ENCODE results near the gene COA8.
A peak's percentile ranks its signal among the peaks of the same experiment; 100 is the strongest.

The COA8 gene

DNA sequence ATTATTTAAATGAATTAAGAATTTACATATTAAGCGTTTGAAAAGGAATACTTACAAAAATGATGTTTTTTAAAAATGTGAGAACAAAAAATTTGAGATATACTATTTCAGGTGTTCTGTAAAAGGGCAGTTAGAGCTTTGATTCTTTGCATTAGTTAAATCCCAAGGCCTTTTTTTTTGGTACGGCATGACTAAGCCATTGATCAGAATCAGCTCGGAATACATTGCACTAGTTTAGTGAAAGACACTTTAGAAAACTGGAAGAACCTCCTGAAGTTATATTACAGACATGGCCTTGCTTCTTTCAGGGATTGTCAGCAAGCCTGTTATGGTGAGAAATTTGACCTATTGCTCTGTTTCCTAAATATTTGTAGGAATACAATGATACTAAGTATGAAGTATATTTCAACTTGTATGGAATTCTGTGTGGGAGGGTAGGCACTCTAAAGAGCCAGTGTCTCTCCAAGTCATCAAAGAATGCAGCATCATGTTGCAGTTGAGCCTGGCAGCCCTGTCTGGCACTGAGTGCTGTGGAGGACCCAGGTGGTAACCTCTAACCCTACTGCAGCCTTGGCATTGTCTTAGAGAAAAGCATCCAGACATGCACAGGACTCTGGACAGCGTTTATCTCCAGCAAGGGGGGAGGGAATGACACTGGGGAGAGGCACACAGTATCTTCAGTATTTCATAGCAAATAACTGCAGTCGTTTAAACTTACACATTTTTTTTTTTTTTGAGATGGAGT, 67.8 kb downstream of the COA8 start:
- no peak overlapping the region for H3K27ac ChIP-seq (ENCODE audit: low read depth, low read length)
- H3K4me3 ChIP-seq (ENCODE audit: low read length), result peak overlapping the region; percentile 34

GRCh38 chr14:103633391-103633790, 70.6 kb downstream of the COA8 start:
- H3K9ac ChIP-seq (ENCODE audit: low read length), result no peak overlapping the region
- H3K36me3 ChIP-seq (ENCODE audit: control insufficient read depth, insufficient read depth, low read length), result no peaks in the 10 kb centered on the region
- no peak overlapping the region for H3K27ac ChIP-seq (ENCODE audit: low read depth, low read length)
- H3K4me1 ChIP-seq (ENCODE audit: control insufficient read depth, insufficient read depth, low read length), result peaks cover 10% of the 10 kb centered on the region
- no peaks in the 10 kb centered on the region for H3K27me3 ChIP-seq (ENCODE audit: control insufficient read depth, insufficient read depth, low read length)
- H3K4me3 ChIP-seq (ENCODE audit: low read length), result no peak overlapping the region

More for the DNA sequence above, 67.8 kb downstream of the COA8 start:
- Histone ChIP-seq H3K9ac (ENCODE audit: low read length) (no peak overlapping the region), H3K27me3 (ENCODE audit: control insufficient read depth, insufficient read depth, low read length) (no peaks in the 10 kb centered on the region), H3K36me3 (ENCODE audit: control insufficient read depth, insufficient read depth, low read length) (no peaks in the 10 kb centered on the region), H3K4me1 (ENCODE audit: control insufficient read depth, insufficient read depth, low read length) (peaks cover 15% of the 10 kb centered on the region)

- peaks cover 9% of the 10 kb centered on the region for H3K4me1 ChIP-seq (ENCODE audit: control insufficient read depth, insufficient read depth, low read length)
- no peak overlapping the region for H3K9ac ChIP-seq (ENCODE audit: low read length)
Measured at GRCh38 chr14:103634156-103634555, 71.4 kb downstream of the COA8 start.

GRCh38 chr14:103638594-103638993, 75.8 kb downstream of the COA8 start:
- H3K4me3 ChIP-seq (ENCODE audit: low read length), result no peak overlapping the region
- H3K4me1 ChIP-seq (ENCODE audit: control insufficient read depth, insufficient read depth, low read length), result peaks cover 4% of the 10 kb centered on the region
- H3K27me3 ChIP-seq (ENCODE audit: control insufficient read depth, insufficient read depth, low read length), result no peaks in the 10 kb centered on the region
- H3K27ac ChIP-seq (ENCODE audit: low read depth, low read length), result no peak overlapping the region
- H3K9ac ChIP-seq (ENCODE audit: low read length), result no peak overlapping the region
- H3K36me3 ChIP-seq (ENCODE audit: control insufficient read depth, insufficient read depth, low read length), result no peaks in the 10 kb centered on the region

More at GRCh38 chr14:103634156-103634555, 71.4 kb downstream of the COA8 start:
- Histone ChIP-seq H3K27ac (ENCODE audit: low read depth, low read length) (no peak overlapping the region), H3K4me3 (ENCODE audit: low read length) (no peak overlapping the region), H3K27me3 (ENCODE audit: control insufficient read depth, insufficient read depth, low read length) (no peaks in the 10 kb centered on the region), H3K36me3 (ENCODE audit: control insufficient read depth, insufficient read depth, low read length) (no peaks in the 10 kb centered on the region)

All from rectal smooth muscle tissue (tissue), 1 donor.